Measurements from ENCODE around the gene FAM110C.

- TF ChIP-seq CTCF (IDR thresholded peaks at IDR 0.05; ENCODE audit: low read length): no peak
- TF ChIP-seq EZH2 (IDR thresholded peaks at IDR 0.05; ENCODE audit: borderline replicate concordance, low read length): no peak
Measured at GRCh38 chr2:47346-47725, 1.0 kb upstream of the FAM110C start.

Measured in OCI-LY1 (cell line).